GM12875 (cell line): ENCODE measurements around the gene AMBRA1.

Source experiments
- H3K4me3 ChIP-seq: one replicate; pipeline ENCODE4 v1.5.1; 2011; ENCODE audit warnings: low read depth, low read length, control low read depth
- CTCF ChIP-seq: IDR thresholded peaks from 2 replicates; pipeline ENCODE4 v1.5.1; 2011; ENCODE audit warnings: low read depth, mild to moderate bottlenecking, control low read depth, inconsistent platforms, low read length, moderate library complexity, borderline replicate concordance; ENCODE audit not compliant: insufficient read depth

The AMBRA1 gene

GRCh38 chr11:46388619-46389449, 205.0 kb downstream of the AMBRA1 start:
- no peak for TF ChIP-seq CTCF
- H3K4me3 ChIP-seq, result no peak overlapping the region

- no peak overlapping the region for H3K4me3 ChIP-seq
Observed at GRCh38 chr11:46387919-46388618, 205.8 kb downstream of the AMBRA1 start.

GRCh38 chr11:46387456-46387855, 206.4 kb downstream of the AMBRA1 start:
- no peak overlapping the region for H3K4me3 ChIP-seq
- no peak for TF ChIP-seq CTCF

More at GRCh38 chr11:46387919-46388618, 205.8 kb downstream of the AMBRA1 start:
- no peak for TF ChIP-seq CTCF

GRCh38 chr11:46386674-46387073, 207.1 kb downstream of the AMBRA1 start:
- no peak overlapping the region for H3K4me3 ChIP-seq
- TF ChIP-seq CTCF, result no peak

GRCh38 chr11:46386005-46386578, 207.7 kb downstream of the AMBRA1 start:
- no peak for TF ChIP-seq CTCF

GRCh38 chr11:46385169-46386004, 208.4 kb downstream of the AMBRA1 start:
- TF ChIP-seq CTCF, result no peak
- H3K4me3 ChIP-seq, result no peak overlapping the region

More at GRCh38 chr11:46386005-46386578, 207.7 kb downstream of the AMBRA1 start:
- no peak overlapping the region for H3K4me3 ChIP-seq
